ENCODE data around the gene UBR2. TPM values are rescaled to one million over a fixed set of nuclear protein-coding genes. Genes with fewer than 3 reads are reported as not detected.

The UBR2 gene
- total and polyA plus RNA-seq, 2 donors (not counting 1 experiment from before 2014, with no cell fraction given), result 17.9 to 34.7 TPM

DNA sequence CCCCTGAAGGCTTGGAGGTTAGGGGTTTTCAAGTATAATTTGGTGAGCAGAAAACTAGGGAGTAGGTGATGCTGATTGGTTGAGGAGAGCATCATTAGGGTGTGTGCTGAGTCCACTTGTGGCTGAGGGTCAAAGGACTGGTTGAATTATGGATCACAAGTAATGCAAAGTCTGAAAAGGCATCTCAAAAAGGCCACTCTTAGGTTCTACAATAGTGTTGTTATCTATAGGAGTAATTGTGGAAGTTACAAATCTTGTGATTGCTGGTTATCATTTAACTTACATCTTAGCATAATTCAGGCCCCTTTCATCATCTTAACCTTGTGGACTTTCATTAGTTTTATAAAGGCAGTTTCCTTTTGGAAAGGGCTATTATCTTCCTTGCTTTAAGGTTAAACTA, 60.8 kb downstream of the UBR2 start:
- Histone ChIP-seq H3K9ac (ENCODE audit: insufficient read depth, low read length) (no peak overlapping the region), H2AFZ (ENCODE audit: low read length) (no peak overlapping the region), H4K20me1 (ENCODE audit: control insufficient read depth, extremely low read depth, insufficient read depth, low read length) (no peaks in the 10 kb centered on the region), H3K27ac (ENCODE audit: insufficient read depth, low read length) (no peak overlapping the region), H3K36me3 (ENCODE audit: control insufficient read depth, insufficient read depth, low read length) (peaks cover 2% of the 10 kb centered on the region), H3K4me3 (replicated peaks in 1 of 4; ENCODE audit: control extremely low read depth in 1 of 4, insufficient read depth in 1 of 4, low read depth in 3 of 4, low read length in 4 of 4) (no peak overlapping the region), H3K79me2 (ENCODE audit: control insufficient read depth, insufficient read depth, low read length) (no peaks in the 10 kb centered on the region), H3K9me3 (ENCODE audit: control insufficient read depth, insufficient read depth, low read depth, low read length) (no peaks in the 10 kb centered on the region), H3K4me2 (ENCODE audit: extremely low read depth, insufficient read depth, low read length) (no peak overlapping the region), H3K27me3 (ENCODE audit: control insufficient read depth, insufficient read depth, low read length) (no peaks in the 10 kb centered on the region), H3K4me1 (ENCODE audit: control insufficient read depth, extremely low read depth, insufficient read depth, low read length) (no peaks in the 10 kb centered on the region)
- TF ChIP-seq EZH2 (IDR thresholded peaks at IDR 0.05; ENCODE audit: low read length, missing control alignments), result no peak
- TF ChIP-seq, protein P1, sequence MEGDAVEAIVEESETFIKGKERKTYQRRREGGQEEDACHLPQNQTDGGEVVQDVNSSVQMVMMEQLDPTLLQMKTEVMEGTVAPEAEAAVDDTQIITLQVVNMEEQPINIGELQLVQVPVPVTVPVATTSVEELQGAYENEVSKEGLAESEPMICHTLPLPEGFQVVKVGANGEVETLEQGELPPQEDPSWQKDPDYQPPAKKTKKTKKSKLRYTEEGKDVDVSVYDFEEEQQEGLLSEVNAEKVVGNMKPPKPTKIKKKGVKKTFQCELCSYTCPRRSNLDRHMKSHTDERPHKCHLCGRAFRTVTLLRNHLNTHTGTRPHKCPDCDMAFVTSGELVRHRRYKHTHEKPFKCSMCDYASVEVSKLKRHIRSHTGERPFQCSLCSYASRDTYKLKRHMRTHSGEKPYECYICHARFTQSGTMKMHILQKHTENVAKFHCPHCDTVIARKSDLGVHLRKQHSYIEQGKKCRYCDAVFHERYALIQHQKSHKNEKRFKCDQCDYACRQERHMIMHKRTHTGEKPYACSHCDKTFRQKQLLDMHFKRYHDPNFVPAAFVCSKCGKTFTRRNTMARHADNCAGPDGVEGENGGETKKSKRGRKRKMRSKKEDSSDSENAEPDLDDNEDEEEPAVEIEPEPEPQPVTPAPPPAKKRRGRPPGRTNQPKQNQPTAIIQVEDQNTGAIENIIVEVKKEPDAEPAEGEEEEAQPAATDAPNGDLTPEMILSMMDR (conservative IDR thresholded peaks at IDR 0.05 in 1 of 2, IDR thresholded peaks at IDR 0.05 in 1 of 2; ENCODE audit: low read depth in 1 of 2, low read length in 2 of 2), result no peak
- peak in 1 of 2 donors; percentile 7 for DNase-seq (ENCODE audit: low read depth in 2 of 2)

GRCh38 chr6:42627044-42627443, 63.2 kb downstream of the UBR2 start:
- Histone ChIP-seq H2AFZ (ENCODE audit: low read length) (no peak overlapping the region), H3K36me3 (ENCODE audit: control insufficient read depth, insufficient read depth, low read length) (peaks cover 2% of the 10 kb centered on the region), H3K9ac (ENCODE audit: insufficient read depth, low read length) (no peak overlapping the region), H3K9me3 (ENCODE audit: control insufficient read depth, insufficient read depth, low read depth, low read length) (no peaks in the 10 kb centered on the region), H3K79me2 (ENCODE audit: control insufficient read depth, insufficient read depth, low read length) (no peaks in the 10 kb centered on the region), H3K27ac (ENCODE audit: insufficient read depth, low read length) (no peak overlapping the region), H3K4me3 (replicated peaks in 1 of 4; ENCODE audit: control extremely low read depth in 1 of 4, insufficient read depth in 1 of 4, low read depth in 3 of 4, low read length in 4 of 4) (no peak overlapping the region), H3K27me3 (ENCODE audit: control insufficient read depth, insufficient read depth, low read length) (no peaks in the 10 kb centered on the region), H3K4me1 (ENCODE audit: control insufficient read depth, extremely low read depth, insufficient read depth, low read length) (no peaks in the 10 kb centered on the region), H4K20me1 (ENCODE audit: control insufficient read depth, extremely low read depth, insufficient read depth, low read length) (no peaks in the 10 kb centered on the region), H3K4me2 (ENCODE audit: extremely low read depth, insufficient read depth, low read length) (no peak overlapping the region)
- no peak for DNase-seq (ENCODE audit: low read depth in 2 of 2)
- no peak for TF ChIP-seq EZH2 (IDR thresholded peaks at IDR 0.05; ENCODE audit: low read length, missing control alignments)
- TF ChIP-seq, protein P1 (conservative IDR thresholded peaks at IDR 0.05 in 1 of 2, IDR thresholded peaks at IDR 0.05 in 1 of 2; ENCODE audit: low read depth in 1 of 2, low read length in 2 of 2), result no peak

GRCh38 chr6:42627674-42628073, 63.8 kb downstream of the UBR2 start:
- Histone ChIP-seq H3K4me1 (ENCODE audit: control insufficient read depth, extremely low read depth, insufficient read depth, low read length) (no peaks in the 10 kb centered on the region), H3K4me2 (ENCODE audit: extremely low read depth, insufficient read depth, low read length) (no peak overlapping the region), H3K79me2 (ENCODE audit: control insufficient read depth, insufficient read depth, low read length) (no peaks in the 10 kb centered on the region), H3K27me3 (ENCODE audit: control insufficient read depth, insufficient read depth, low read length) (no peaks in the 10 kb centered on the region), H3K9me3 (ENCODE audit: control insufficient read depth, insufficient read depth, low read depth, low read length) (no peaks in the 10 kb centered on the region), H3K4me3 (replicated peaks in 1 of 4; ENCODE audit: control extremely low read depth in 1 of 4, insufficient read depth in 1 of 4, low read depth in 3 of 4, low read length in 4 of 4) (no peak overlapping the region), H3K36me3 (ENCODE audit: control insufficient read depth, insufficient read depth, low read length) (peaks cover 2% of the 10 kb centered on the region), H3K27ac (ENCODE audit: insufficient read depth, low read length) (no peak overlapping the region), H3K9ac (ENCODE audit: insufficient read depth, low read length) (no peak overlapping the region), H2AFZ (ENCODE audit: low read length) (no peak overlapping the region), H4K20me1 (ENCODE audit: control insufficient read depth, extremely low read depth, insufficient read depth, low read length) (no peaks in the 10 kb centered on the region)
- TF ChIP-seq, protein P1 (conservative IDR thresholded peaks at IDR 0.05 in 1 of 2, IDR thresholded peaks at IDR 0.05 in 1 of 2; ENCODE audit: low read depth in 1 of 2, low read length in 2 of 2), result no peak
- TF ChIP-seq EZH2 (IDR thresholded peaks at IDR 0.05; ENCODE audit: low read length, missing control alignments), result no peak
- DNase-seq (ENCODE audit: low read depth in 2 of 2), result peak in 1 of 2 donors; percentile 18

Measured in fibroblast of lung (primary cell).